Stimulated activated naive CD4-positive, alpha-beta T cell (primary cell): ENCODE data around the gene CKMT2.
A peak's percentile ranks its signal among the peaks of the same experiment; 100 is the strongest.
"Not testable (repeated sequence)": the region's sequence is repeated elsewhere in the genome, so short reads cannot be mapped to it uniquely, and the experiment has no call there.

ENCODE experiments used
- DNase-seq, 6 experiments: peaks; one replicate each; lab custom pipeline; 2025; lab: John Stamatoyannopoulos, UW

The CKMT2 gene

DNA sequence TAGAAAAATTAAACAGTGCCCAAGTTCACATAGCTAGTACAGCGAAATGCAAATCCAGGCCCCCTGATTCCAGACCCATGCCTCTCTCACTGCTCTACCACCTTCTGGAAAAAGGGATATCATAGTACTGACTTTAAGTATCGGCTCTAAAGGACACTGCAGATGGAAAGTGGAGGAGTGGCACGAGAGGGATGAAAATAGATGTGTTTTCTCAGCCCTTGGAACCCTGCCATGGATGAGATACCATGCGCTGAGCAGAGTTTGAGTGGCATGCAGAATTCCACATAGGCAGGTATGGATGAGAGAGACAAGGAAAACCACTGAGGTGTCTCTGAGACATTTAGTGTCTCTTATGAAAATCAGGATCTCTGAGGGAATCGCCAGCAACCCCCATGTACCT lies 18.8 kb downstream of the CKMT2 start:
- no peak for DNase-seq

DNA sequence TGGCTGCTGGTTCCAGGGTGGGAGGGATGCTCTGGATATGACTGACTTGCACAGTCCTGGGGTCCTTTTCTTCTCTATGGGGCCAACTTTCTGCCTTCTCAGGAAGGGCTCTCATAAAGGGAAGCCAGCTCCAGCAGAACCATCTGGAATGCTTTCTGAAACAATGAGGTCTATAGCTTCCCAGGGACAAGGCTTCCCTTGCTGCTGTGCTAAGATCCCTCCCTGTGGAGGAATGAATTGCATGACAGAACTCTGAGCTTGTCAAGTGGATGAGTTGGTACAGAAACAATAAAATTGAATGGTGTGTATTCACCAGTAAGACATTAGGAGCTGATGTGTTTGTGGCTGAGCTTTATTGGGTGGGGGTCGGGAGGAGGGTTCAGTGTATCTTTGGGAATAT lies 19.8 kb downstream of the CKMT2 start:
- no peak for DNase-seq

DNA sequence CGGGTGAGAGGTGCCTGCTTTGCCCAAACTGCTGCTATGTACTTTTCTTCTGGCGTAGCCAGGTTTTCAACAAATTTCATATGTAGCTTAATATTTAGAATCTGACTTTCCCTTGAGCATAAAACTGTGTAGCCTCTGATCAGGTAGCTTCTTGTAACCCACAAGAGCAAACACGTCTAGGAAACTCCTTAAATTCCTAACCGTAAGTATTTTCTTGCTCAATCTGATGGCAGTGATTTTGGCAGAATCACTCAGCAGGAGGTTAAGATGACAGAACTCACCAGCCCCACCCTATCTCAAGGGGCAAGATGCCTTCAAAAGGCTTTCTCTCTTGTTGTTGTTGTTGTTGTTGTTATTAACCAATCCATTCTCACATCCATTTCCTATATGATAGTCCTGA lies 20.8 kb downstream of the CKMT2 start:
- no peak for DNase-seq

DNA sequence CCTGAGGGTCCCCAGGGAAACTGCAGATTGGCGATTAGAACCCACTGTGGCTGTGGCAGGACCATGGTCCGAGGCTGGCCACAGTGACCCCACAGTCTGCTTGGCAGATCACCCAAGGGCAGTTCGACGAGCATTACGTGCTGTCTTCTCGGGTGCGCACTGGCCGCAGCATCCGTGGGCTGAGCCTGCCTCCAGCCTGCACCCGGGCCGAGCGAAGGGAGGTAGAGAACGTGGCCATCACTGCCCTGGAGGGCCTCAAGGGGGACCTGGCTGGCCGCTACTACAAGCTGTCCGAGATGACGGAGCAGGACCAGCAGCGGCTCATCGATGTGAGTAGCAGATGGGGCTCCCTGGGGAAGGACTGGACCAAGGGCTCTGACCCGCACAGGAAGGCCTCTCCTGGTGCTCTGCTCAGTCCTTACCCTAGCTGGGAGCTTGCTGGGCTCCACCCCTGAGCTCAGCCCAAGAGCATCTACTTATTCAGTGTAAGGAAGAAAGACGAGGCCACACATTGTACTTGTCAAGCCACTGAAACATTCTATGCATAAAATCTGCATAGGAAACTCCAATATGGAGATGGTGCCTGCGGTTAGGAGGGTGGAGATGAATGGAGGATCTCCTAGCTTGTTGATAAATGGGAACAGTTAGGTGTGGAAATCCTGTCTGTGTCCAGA lies 21.9 kb downstream of the CKMT2 start:
- DNase-seq = no peak

DNA sequence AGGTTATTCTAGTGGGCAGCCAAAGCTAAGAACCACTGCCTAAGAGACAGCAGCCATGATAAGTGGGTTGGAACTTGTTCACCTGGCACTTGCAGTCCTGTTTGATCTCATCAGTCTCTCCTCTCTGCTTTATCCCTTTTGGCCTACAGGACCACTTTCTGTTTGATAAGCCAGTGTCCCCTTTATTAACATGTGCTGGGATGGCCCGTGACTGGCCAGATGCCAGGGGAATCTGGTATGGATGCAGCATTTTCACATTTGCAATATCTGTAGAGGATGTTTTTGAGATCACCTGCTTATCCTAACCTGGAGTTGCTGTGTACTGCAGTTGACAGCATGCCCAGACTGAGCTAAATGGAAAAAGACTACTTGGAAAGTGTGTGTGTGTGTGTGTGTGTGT lies 23.6 kb downstream of the CKMT2 start:
- no peak for DNase-seq

DNA sequence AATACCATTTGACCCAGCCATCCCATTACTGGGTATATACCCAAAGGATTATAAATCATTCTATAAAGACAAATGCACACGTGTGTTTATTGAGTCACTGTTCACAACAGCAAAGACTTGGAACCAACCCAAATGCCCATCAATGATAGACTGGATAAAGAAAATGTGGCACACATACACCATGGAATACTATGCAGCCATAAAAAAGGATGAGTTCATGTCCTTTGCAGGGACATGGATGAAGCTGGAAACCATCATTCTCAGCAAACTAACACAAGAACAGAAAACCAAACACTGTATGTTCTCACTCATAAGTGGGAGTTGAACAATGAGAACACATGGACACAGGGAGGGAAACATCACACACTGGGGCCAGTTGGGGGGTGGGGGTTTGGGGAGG lies 29.7 kb downstream of the CKMT2 start:
- DNase-seq = not testable (repeated sequence)

DNA sequence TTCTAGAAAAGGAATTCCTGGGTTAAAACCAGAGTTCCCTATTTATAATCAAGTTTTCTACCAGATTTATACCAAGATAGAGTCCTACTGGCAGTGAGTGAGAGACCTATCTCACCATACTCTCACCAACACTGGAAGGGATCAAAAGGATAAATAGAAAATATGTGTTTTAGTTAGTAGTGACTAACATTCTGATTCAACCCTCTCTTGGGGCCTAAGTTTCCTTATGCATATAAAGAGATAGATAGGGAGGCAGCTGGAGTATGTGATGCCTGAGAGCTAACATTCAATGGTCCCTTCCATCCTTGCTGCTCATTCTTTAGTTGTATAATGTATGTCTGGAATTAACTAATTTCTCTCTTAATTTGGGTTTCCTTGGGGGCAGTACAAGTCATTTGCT lies 32.0 kb downstream of the CKMT2 start:
- DNase-seq = no peak

DNA sequence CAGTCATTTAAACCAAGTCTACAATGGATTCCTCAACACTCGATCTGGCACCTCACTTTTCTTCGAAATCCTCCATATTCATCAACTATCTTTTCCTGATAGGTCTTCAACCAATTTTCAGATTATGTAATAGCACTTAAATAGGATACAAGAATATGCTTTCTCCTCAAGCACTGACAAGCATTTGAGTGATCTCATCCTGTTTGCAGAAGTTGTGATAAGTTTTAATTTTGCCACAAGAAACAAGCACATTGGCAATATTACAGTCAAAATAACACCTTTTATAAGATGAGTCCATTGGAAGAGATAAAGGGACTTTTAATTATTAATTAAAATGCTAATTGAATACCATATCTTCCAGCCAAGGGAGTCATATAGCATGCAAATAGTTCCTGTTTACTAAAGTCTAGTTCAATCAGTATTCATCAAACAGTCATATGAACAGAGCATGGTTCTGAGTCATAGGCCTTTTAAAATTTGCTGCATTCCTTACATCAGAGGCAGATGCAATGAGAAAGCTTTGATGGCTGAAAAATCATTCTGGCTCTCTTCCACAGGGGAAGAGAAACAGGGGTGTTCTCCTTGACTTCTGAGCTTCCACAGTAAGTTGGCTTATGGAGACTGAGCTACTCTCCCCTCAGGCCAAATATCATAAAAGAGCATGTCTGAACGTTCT lies 35.5 kb downstream of the CKMT2 start:
- no peak for DNase-seq

DNA sequence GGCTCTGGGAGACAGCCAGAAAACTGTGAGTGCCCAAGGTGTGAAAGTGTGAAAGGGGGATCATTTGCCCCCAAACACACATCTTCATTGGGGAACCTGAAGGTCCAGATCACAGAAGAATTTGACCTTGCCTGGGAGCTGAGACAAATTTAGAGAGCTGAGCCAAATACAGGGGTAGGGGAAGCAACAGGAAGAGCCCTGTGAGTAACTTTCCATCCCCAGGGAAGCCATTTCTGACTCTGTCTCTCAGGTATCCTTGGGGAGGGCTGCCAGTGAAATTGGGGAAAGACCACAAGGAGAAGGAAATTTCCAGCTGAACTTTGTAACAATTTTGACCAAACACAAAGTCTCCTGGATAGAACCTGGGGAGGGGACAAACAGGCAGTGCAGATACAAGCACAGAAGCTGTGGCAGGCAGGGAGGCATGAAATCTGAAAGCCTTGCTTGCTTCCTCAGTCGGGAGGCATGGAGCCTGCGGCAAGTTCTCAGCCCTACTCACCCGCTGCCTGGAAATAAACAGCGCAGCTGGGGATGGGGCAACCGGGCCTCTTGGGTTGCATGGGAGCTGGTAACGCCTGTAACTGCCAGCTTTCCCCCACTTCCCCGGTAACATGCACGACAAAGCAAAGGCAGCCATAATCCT lies 36.8 kb downstream of the CKMT2 start:
- no peak for DNase-seq

DNA sequence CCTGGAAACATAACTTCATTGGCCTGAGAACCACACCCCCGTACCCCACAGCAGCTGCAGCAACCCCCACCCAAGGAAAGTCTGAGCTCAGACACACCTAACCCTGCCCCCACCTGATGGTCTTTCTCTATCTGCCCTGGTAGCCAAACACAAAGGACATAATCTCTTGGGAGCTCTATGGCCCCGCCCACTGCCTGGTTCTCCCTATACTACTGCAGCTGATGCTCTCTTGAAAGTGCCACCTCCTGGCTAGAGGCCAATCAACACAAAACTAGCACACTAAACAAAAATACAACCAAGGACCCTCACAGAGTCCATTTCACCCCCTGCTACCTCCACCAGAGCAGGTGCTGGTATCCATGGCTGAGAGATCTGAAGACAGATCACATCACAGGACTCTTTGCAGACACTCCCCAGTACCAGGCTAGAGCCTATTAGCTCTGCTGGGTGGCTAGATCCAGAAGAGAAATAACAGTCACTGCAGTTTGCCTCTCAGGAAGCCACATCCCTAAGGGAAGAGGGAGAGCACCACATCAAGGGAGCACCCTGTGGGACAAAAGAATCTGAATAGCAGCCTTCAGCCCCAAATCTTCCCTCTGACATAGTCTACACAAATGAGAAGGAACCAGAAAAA lies 37.4 kb downstream of the CKMT2 start:
- DNase-seq = not testable (repeated sequence)

DNA sequence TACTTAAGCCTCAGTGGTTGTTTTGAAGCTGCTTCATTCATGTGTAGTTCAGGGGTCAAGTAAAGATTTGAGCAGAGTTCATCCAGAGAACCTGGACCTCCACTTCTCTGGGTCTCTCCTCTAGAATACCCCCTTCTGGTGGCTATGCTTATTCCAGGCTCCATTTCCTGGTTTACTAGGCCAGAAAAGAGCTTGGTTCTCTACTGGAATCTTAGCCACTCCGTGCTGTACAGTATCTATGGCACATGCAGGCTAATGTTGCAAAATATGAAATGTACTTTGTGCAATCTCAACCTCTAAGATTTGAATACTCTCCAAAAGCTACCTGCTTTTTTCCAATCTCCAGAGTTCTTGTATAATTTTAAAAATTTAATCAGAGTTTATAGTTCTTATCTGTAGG lies 50.9 kb downstream of the CKMT2 start:
- no peak for DNase-seq

DNA sequence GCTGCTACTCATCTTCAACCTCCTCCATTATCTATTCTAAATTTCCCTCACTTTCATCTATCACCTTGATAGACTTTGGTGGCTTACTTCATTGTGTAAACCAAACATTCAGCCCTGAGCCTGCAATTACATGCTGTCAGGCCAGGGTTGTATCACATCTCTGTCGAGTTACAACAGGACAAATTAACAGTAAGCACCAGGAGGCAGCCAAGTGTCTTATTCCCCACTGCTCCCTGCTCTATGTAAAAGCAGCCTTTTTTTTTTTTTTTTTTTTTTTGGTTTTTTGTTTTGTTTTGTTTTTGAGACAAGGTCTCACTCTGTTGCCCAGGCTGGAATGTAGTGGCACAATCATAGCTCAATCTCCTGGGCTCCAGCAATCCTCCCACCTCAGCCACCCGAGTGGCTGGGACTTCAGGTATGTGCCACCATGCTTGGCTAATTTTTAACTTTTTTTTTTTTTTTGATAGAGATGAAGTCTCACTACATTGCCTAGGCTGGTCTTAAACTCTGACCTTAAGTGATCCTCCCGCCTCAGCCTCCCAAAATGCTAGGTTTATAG lies 53.0 kb downstream of the CKMT2 start:
- DNase-seq = no peak

DNA sequence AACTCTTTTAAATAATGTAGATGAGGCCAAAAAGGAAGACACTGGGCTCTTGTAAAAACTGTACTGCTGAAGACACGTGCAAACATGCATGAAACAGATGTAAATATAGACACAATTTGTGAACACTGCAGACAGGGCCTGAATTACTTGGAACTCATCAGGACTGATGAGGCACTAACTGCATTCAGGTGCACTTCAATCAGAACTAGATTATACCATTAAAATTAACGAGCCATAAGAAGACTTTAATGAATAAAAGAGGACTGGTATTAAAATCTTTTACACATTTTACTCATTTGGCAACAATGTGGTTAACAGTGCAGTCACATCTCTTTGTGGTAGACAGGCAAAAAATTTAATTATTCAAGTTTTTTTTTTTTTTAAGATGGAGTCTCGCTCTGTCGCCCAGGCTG lies 54.9 kb downstream of the CKMT2 start:
- no peak for DNase-seq

DNA sequence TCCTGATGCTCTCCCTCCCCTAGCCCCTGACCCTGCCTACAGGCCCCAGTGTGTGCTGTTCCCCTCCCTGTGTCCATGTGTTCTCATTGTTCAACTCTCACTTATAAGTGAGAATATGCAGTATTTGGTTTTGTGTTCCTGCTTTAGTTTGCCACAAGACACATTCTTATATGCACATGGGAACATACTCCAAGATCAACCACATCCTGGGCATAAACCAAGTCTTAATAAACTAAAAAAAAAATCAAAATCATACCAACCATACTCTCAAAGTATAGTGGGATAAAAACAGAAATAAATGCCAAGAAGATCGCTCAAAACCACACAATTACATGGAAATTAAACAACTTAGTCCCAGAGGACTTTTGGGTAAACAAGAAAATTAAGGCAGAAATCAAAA lies 57.0 kb downstream of the CKMT2 start:
- DNase-seq = no peak

DNA sequence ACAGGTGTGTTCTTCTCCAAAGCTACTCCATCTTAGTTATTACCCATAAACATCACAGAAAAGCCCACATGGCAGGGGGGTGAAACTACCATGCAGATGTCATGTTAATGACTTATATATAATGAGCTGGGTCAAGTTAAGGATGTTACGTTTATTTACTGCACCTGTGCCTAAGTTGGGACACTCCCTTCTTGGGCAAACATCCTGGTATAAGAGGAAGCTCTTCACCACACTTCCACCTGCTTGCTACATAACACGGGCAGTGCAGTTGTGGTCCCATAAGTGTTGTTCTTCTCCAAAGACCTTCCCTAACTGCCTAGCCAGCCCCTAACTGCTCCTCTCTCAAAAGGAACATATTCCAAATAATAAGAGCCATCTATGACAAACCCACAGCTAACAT lies 59.0 kb downstream of the CKMT2 start:
- no peak for DNase-seq

DNA sequence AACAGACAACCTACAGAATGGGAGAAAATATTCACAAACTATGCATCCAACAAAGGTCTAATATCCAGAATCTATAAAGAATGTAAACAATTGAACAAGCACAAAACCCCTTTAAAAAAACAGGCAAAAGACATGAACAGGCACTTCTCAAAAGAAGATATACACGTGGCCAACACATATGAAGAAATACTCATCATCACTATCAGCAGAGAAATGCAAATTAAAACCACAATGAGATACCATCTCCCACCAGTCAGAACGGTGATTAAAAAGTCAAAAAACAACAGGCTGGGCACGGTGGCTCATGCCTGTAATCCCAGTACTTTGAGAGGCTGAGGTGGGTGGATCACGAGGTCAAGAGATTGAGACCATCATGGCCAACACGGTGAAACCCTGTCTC lies 60.9 kb downstream of the CKMT2 start:
- not testable (repeated sequence) for DNase-seq

DNA sequence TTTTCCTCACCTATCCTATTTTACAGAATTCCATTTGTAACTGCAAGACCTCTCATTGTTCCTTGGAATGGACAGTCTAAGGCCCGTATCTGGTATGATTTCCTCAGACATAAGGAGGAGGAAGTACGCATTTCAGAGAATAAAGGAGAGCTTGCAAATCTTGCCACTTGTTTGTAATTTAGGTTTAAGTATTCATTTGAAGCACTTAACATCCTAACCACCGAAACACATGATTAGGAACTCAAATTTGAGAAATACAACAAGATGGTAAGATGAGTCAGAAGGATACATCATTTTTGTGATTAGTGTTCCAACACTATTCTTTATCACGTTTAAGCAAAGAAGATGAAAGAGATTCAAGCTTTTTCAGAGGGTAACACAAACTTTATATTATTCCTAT lies 64.4 kb downstream of the CKMT2 start:
- no peak for DNase-seq

DNA sequence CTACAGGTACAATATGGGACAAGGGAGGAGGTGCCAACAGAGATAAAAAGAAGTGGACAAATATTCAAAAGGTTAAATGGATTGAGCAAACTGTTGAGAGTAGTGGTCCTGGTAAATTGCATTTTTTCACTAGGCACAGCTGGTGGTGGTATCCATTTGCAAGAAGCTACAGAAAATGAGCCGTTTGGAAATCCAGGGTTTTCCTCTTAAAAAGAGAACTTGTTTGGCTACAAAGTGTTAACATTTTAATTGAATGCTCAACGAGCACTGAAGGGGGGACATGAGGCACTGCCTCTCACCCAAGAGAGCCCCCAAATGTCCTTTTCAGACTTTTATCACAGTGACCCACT lies 67.8 kb downstream of the CKMT2 start:
- DNase-seq = no peak

DNA sequence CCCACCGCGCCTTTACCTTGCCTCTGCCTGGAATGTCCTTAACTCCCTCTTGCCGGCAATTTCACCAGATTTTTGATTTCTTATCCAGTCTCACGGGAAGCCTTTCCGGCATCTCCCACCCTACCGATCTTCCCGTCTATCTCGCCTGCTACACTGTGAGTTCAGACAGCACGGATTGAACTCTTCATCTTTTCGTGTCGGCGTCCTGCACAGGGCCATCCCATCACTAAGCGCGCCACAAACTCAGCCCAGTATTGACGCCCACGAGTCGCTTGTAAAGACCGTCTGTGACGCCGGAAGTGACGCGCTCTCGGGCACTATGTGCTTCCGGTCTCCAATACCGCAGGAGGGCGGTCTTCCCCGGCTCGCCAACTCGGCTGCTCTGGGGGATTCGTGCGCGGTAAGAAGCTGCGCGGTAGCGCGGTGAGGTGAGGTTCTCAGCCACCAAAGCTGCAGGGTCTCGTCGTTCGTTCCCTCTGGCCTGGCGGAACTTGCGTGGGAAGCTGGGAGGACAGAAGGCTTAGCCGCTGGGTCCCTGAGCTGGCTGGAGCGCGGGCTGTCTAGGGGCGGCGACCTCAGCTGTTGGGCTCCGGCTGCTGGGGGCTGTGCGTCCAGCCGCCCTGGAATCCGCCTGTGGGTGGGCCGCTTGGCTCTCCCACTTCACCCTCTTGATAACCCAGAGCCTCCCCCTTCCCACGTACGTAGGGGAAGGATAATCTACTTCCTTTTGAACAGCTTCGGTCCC lies 68.3 kb downstream of the CKMT2 start, which contains the start of gene ZCCHC9:
Gene ZCCHC9, plus strand, starts transcription at position 317 of the 745 bp plus-strand sequence. CDS start 3,171 bp downstream, outside the sequence.
- DNase-seq = peak; percentile 78 to 90 (median 88)

DNA sequence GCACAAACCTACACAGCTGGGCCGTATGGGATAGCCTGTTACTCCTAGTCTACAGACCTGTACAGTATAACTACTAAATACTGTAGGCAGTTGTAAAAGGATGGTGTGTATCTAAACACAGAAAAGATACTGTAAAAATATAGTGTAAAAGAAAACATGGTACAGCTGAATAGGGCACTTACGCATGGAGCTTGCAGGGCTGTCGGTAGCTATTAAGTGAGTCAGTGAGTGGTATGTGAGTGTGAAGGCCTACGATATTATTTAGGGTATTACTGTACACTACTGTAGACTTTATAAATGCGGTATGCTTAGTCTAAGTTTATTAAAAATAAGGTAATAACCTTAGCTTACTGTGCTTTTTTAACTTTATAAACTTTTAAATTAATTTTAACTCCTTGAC lies 69.5 kb downstream of the CKMT2 start:
- no peak for DNase-seq

DNA sequence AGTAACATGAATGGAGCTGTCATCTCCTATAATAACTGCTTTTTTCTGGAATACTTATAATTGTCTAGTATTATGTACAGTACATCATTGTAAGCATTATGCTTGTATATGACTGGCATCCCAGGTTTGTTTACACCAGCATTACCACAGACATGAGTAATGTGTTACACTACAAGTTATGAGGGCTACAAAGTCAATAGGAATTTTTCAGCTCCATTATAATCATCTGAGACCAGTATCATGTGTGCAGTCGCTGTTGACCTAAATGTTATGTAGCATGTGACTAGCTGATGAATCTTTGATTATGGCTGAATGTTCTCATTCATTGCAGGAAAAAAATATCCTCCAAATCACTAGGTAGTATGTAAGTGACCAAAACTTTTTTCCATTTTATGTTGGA lies 70.4 kb downstream of the CKMT2 start:
- DNase-seq = no peak

DNA sequence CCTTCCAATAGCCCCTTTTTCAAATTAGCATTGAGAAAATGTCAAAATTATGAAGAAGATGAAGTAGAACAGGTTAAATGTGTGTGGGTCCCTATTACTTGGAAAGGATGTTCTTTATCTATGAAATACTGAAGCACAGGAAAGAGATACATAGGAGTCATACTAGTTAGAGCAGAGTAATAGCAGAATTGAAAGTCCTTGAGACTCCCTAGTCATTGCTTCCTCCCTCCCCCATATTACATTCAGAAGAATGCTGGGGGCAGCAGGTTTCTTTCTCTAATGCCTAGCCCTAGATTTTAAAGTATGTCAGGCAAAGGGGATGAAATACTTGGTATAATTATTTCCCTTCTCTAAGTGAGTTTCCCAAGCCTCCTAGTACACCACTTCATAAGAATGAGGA lies 72.7 kb downstream of the CKMT2 start:
- no peak for DNase-seq
